Sigmoid colon (tissue), 4 donors: ENCODE results near the gene MPI.

Experiments
- CTCF ChIP-seq, 4 experiments: fragments of 450-650 bp in 3 of 4; fragments of 200-600 bp in 1 of 4; IDR thresholded peaks; one replicate each; pipeline ENCODE4 v1.5.1; 2016 to 2019; ENCODE audit warnings: antibody characterized with exemption in 4 of 4, mild to moderate bottlenecking in 3 of 4, moderate library complexity in 2 of 4
- EP300 ChIP-seq, 4 donors: sonication (generic); formaldehyde crosslinking; IDR thresholded peaks; one replicate each; pipeline ENCODE4 v1.6.1; 2017; ENCODE audit warnings: antibody characterized with exemption in 4 of 4
- POLR2A ChIP-seq, 2 donors: fragments of 450-650 bp; IDR thresholded peaks; one replicate each; pipeline ENCODE4 v1.6.1; 2016; ENCODE audit warnings: antibody characterized with exemption in 2 of 2, mild to moderate bottlenecking in 2 of 2, moderate library complexity in 2 of 2

GRCh38 chr15:74845208-74845568 is 44.7 kb upstream of the MPI start:
- TF ChIP-seq POLR2A (IDR thresholded peaks at IDR 0.05) (no peak), CTCF (IDR thresholded peaks at IDR 0.05) (no peak), EP300 (IDR thresholded peaks at IDR 0.05) (no peak)
